Measurements from ENCODE around the gene SFRP2. TPM values are rescaled to one million over a fixed set of nuclear protein-coding genes. Genes with fewer than 3 reads are reported as not detected.

Gene SFRP2
- total RNA-seq, 1 donor, result not detected

DNA sequence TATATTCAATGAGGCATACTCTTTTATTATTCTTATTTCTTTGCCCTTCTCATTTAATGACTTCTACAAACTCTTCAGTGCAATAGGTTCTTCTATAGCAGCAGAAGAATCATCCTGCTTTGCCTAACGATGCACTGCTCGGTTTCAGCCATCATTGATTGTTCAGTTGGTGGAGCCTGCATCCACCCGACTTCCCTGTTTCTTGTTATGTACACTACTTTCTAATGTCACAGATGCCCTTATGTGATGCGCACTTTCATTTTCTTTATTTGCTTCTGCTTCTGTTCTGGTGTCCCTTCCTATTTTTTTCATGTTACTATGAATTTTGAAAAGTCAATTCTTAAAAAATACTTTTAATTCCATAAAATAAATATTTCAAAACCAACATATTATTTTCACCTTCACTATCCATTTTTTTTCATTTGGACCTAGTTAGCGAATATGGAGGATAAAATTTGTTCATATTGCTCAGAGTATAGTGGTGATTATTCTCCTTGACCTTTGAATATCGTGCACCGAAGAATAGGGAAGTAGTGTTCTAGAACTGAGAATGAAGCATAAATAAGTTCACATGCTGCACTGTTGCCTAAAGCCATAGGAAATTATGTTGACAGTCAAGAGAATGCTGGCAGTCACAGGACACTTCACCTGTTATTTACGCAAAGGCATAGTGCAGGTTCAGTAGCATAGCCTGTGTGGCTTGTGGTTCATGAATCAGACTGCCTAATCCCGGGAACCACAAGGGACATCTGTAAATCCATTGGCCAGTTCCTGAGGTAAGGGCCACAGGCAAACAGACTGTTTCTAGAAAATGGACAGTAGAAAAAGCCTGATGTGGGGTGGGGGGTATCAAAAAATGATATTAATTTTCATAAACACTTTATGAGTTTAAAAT, 21.3 kb upstream of the SFRP2 start:
- Histone ChIP-seq H3K9me3 (ENCODE audit: low read depth, low read length) (no peaks in the 10 kb centered on the region), H3K4me3 (ENCODE audit: low read length) (no peak overlapping the region), H3K4me1 (ENCODE audit: insufficient read depth, low read length) (no peaks in the 10 kb centered on the region), H3K27me3 (ENCODE audit: insufficient read depth, low read length) (peaks cover 6% of the 10 kb centered on the region)

DNA sequence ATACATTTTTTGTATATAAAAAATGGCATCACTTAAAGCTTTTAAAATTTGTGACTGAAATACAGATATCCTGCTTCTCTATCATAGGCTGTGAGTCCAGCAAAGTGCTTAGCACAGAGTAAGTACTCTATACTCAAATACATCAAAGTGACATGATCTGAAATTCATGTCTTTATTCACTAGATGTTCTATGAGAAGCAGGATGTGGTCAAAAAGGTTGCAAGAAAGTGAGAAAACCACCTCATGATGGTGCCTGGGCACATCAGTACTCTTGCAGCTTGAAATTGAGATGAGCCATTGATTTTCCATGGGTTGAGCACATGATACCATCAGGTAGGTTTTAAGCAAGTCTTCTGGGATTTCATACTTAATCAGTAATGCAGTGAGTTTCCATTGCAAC, 20.4 kb upstream of the SFRP2 start:
- H3K4me1 ChIP-seq (ENCODE audit: insufficient read depth, low read length), result no peaks in the 10 kb centered on the region
- H3K4me3 ChIP-seq (ENCODE audit: low read length), result no peak overlapping the region
- peaks cover 6% of the 10 kb centered on the region for H3K27me3 ChIP-seq (ENCODE audit: insufficient read depth, low read length)
- H3K9me3 ChIP-seq (ENCODE audit: low read depth, low read length), result no peaks in the 10 kb centered on the region

DNA sequence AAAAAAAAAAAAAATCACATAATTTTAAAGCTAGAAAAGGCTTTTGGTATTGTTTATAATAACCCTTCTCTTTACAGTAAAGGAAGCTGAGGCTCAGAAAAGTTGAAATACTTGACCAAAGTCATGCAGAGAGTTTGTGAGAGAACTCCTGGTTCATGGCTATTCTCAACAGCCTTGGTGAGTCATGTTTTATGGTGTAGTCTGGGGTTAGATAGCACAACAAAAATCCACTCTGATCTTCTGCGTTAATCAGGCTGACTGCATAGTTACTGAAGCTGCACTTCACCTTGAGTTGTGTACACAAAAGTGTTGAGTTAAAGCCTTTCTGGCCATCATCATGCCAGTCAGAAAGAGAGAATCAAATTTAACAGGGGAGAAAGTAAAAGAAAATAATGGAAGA, 19.3 kb upstream of the SFRP2 start:
- H3K4me1 ChIP-seq (ENCODE audit: insufficient read depth, low read length), result no peaks in the 10 kb centered on the region
- H3K4me3 ChIP-seq (ENCODE audit: low read length), result no peak overlapping the region
- peaks cover 6% of the 10 kb centered on the region for H3K27me3 ChIP-seq (ENCODE audit: insufficient read depth, low read length)
- H3K9me3 ChIP-seq (ENCODE audit: low read depth, low read length), result no peaks in the 10 kb centered on the region

DNA sequence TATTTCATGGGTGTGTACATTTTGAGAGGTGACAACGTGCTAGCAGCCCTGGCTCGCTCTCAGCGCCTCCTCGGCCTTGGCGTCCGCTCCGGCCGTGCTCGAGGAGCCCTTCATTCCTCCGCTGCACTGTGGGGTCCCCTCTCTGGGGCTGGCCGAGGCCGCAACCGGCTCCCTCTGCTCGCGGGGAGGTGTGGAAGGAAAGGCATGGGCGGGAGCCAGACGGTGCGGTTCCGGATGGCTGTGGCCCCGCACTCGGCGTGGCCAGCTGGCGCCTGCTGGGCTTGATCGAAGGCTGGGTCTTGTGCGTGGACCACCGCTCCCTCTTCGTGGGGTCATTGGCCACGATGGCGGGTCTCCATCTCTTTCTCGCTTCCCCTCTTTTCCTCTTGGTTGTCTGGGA, 17.2 kb upstream of the SFRP2 start:
- H3K27me3 ChIP-seq (ENCODE audit: insufficient read depth, low read length), result peaks cover 3% of the 10 kb centered on the region
- H3K9me3 ChIP-seq (ENCODE audit: low read depth, low read length), result no peaks in the 10 kb centered on the region
- no peak overlapping the region for H3K4me3 ChIP-seq (ENCODE audit: low read length)
- H3K4me1 ChIP-seq (ENCODE audit: insufficient read depth, low read length), result no peaks in the 10 kb centered on the region

DNA sequence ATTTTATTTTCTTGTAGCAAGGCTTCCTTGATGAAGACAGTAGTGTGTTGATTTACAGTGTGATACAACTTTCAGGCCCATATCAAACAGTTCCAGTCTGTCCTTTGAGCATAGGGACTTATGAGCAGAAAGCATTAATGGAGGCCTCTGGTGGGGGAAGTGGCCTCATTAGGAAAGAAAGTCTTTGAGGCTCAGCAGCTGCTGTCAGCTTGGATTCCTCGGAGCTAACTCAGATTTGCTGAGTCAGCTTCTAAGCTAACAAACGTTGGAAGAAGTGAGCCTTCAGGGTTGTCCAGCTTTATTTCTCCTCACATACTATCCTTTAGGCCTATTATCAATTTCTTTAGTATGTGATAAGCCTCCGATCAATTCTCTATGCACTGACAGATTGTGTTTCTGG, 15.8 kb upstream of the SFRP2 start:
- Histone ChIP-seq H3K4me1 (ENCODE audit: insufficient read depth, low read length) (no peaks in the 10 kb centered on the region), H3K4me3 (ENCODE audit: low read length) (no peak overlapping the region), H3K27me3 (ENCODE audit: insufficient read depth, low read length) (peaks cover 4% of the 10 kb centered on the region), H3K9me3 (ENCODE audit: low read depth, low read length) (no peaks in the 10 kb centered on the region)

DNA sequence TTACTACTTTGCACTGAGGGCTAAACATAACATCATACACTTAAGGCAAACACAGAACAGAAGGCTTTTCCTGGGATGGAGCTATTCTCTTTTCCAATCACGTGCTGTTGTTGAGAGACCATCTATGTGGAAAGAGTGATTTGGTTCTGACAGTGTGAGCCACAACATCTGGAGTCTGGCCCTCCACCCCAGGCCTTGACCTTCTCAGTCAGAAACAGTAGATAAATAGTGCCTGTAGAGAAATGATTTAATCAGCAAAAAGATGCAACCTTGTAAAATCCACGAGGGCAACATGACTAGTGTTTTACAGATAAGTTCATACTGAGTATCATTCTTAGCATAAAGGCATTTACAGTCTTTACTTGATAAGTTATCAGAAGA, 10.8 kb upstream of the SFRP2 start:
- peaks cover 39% of the 10 kb centered on the region for H3K27me3 ChIP-seq (ENCODE audit: insufficient read depth, low read length)
- no peak overlapping the region for H3K4me3 ChIP-seq (ENCODE audit: low read length)
- no peaks in the 10 kb centered on the region for H3K9me3 ChIP-seq (ENCODE audit: low read depth, low read length)
- no peaks in the 10 kb centered on the region for H3K4me1 ChIP-seq (ENCODE audit: insufficient read depth, low read length)

DNA sequence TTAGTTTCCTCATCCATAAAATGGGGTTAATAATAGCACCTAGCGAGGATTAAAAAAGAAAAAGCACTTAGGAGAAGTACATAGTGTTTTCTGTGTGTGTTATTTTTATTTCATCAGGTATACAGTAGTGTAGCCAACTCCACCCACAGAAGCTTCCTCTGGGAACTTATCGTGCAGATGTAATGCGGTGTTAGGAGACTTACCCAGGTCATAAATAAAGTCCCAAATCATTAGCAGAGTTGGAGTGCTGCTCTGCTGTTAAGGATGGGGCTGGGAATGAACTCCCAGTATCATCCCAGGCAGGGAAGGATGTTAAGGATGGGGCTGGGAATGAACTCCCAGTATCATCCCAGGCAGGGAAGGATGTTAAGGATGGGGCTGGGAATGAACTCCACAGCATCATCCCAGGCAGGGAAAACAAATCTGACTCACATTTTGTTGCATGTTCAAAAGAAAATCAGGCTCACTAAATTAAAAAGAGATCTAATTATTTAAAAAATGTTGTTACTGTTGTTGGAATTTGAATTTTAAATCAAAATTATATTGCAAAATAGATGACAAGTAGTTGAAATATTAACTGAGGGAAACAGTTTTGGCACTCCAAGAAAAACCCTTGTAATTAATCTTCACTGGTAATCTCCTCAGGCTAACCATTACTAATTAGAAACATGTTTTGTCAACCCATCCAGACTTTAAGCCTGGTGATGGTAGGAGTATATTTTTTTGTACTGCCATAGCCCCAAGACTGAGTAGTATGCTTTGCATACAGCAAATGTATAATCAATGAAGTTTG, 10.2 kb upstream of the SFRP2 start:
- Histone ChIP-seq H3K27me3 (ENCODE audit: insufficient read depth, low read length) (peaks cover 45% of the 10 kb centered on the region), H3K4me3 (ENCODE audit: low read length) (no peak overlapping the region), H3K9me3 (ENCODE audit: low read depth, low read length) (no peaks in the 10 kb centered on the region), H3K4me1 (ENCODE audit: insufficient read depth, low read length) (no peaks in the 10 kb centered on the region)

DNA sequence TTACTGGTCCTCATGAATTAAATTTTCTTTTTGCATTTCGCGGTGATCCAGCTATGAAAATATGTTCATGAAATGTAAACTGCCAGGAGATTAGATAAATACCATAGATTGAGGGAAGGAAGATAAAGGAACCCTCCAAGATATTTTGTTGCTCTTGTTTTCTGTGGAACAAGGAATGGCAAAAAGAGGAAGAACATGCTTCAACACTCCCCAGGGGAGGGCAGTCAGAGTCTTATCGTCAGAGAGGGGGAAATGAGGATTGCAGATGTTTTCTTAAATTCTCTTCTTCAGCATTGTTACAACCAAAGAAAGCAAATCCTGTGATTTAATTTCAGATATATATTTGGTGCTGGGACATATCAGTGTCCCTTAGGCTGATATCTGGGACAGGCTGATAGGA, 9.5 kb upstream of the SFRP2 start:
- no peaks in the 10 kb centered on the region for H3K9me3 ChIP-seq (ENCODE audit: low read depth, low read length)
- no peaks in the 10 kb centered on the region for H3K4me1 ChIP-seq (ENCODE audit: insufficient read depth, low read length)
- peaks cover 52% of the 10 kb centered on the region for H3K27me3 ChIP-seq (ENCODE audit: insufficient read depth, low read length)
- H3K4me3 ChIP-seq (ENCODE audit: low read length), result no peak overlapping the region

DNA sequence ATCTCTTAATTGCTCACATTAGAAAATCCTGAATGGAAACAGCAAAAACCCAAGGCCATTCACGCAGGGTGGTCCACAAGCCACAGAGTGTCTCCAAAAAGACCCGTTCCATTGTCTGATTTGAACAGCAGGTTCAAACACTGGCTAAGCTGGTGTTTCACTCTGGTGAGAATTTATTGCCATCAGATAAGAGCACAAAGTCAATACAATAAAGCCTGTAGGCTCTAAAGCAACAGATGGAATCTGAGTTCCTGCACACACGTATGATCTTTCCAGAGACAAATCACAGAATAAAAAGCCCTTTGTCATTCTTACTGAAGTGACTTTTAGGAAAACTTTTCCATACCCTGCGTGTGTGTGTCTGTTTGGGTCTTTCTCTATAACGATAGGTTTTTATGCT, 5.1 kb upstream of the SFRP2 start:
- H3K27me3 ChIP-seq (ENCODE audit: insufficient read depth, low read length), result peaks cover 91% of the 10 kb centered on the region
- H3K4me1 ChIP-seq (ENCODE audit: insufficient read depth, low read length), result peaks cover 36% of the 10 kb centered on the region
- H3K4me3 ChIP-seq (ENCODE audit: low read length), result no peak overlapping the region
- no peaks in the 10 kb centered on the region for H3K9me3 ChIP-seq (ENCODE audit: low read depth, low read length)

DNA sequence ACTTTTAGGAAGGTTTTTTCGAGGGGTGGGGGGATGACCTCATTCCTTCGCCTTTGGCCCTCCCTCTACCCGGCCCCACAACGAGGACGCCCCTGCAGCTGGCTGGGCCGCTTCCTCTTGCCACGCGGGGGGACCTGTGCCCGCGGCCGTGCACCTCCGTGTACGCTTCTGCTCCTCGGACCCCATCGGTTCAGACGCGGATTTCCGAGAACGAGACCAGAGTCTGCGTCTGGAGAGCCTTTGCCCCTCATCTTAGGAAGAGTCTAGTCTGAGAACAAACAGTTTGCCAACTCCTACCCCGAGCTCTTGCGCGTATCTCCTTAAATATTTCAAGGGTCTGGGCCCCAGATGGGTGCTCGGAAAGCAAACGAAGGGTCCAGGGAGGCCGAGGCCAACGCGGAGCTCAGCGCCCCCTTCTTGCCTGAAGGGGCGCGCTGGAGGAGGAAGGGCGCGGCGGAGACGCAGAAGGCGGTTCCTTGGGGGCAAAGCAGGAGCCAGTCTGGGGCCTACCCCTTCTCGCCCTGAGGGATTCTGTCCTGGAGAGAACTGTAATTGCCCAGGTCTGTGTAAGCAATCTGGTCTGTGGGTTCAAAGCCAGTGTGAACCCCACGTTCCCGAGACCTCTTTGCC, 3.9 kb upstream of the SFRP2 start:
- peaks cover 96% of the 10 kb centered on the region for H3K27me3 ChIP-seq (ENCODE audit: insufficient read depth, low read length)
- H3K4me1 ChIP-seq (ENCODE audit: insufficient read depth, low read length), result peaks cover 46% of the 10 kb centered on the region
- H3K9me3 ChIP-seq (ENCODE audit: low read depth, low read length), result no peaks in the 10 kb centered on the region
- H3K4me3 ChIP-seq (ENCODE audit: low read length), result no peak overlapping the region

DNA sequence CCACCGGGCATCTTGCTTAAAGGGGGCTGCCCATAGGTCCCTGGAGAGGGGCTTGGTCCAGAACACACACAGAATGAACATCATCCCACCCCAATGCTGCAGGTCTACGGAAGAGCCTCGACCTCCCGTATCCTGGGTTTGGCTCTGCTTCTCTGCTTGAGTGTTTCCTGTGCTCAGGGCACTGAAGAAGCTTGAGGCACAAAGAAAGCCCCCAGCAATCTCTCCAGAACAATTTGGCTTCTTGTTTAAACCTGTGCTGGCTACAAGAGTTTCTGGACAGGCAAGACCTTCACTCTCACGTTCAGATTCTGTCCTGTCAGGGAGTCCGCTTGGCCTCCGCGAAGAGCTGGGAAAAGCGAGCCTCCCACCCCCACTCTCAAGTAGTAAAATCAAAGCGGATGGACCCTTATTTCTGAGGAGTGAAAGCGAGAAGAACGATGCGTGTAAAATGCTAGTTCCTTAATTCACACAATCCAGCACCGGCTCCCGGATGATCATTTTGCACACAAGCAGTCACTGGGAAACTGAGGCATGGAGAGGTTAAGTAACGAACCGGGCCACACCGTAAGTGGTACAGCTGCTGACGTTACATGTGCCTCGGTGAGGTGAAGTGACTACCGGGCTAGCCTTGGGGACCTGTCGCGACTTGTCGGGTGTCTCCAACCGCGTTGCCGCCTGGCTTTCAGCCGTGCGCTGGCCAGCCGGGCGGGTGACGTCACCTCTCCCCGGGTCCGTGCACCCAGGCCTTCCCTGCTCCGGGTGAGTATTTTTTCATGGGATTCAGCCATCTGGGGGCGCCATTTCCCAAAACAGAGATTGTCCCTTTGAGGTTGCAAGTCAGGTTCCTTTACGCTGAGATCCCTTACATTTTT, 3.1 kb upstream of the SFRP2 start:
- H3K27me3 ChIP-seq (ENCODE audit: insufficient read depth, low read length), result peaks cover 96% of the 10 kb centered on the region
- no peaks in the 10 kb centered on the region for H3K9me3 ChIP-seq (ENCODE audit: low read depth, low read length)
- H3K4me1 ChIP-seq (ENCODE audit: insufficient read depth, low read length), result peaks cover 46% of the 10 kb centered on the region
- H3K4me3 ChIP-seq (ENCODE audit: low read length), result no peak overlapping the region

DNA sequence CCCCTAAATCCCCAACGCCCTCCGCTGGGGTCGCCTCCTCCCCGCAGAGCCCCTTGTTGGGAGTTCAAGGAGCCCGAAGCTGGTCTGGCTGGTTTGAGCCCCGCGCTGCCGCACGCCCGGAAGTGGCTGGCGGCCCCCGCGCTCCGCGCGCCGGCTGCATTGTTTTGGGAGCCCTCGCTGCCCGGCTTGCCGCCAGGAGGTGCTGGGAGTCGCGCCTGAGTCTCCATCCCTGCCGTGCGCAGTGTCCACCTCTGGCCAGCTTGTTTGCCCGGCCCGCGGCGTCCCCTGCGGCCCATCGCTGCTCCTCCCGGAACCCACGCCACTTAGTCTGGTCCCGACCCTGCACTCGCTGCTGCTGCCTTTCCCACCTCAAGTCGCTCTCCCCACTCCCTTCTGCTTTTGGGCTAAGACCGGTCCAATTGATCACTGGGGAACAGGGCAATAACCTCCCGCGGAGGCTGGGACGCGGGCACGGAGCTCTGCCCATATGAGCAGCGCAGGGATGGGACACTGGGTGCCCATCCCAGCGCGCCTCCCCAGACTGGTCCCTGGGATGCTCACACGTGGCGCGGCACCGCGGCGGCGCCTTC, 2.2 kb upstream of the SFRP2 start:
- peaks cover 96% of the 10 kb centered on the region for H3K27me3 ChIP-seq (ENCODE audit: insufficient read depth, low read length)
- H3K4me1 ChIP-seq (ENCODE audit: insufficient read depth, low read length), result peaks cover 46% of the 10 kb centered on the region
- no peak overlapping the region for H3K4me3 ChIP-seq (ENCODE audit: low read length)
- no peaks in the 10 kb centered on the region for H3K9me3 ChIP-seq (ENCODE audit: low read depth, low read length)

DNA sequence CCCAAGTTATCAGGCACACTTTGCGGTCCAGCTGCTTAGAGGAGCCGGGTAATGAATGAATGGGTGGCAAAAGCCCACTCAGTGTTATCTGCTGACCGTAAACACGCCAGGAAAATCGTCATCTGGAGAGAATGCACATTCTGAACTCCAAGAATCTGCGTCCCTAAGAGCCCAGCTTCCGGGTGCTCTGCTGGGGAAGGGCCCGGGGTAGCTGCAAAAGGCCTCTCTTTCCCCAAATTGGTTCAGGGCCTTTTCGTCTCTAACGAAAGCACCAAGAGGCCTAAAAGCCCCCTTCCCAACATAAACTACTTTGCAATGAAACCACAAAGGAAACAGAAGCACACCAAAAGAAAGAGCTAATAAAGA, 1.6 kb upstream of the SFRP2 start:
- H3K4me3 ChIP-seq (ENCODE audit: low read length), result no peak overlapping the region
- peaks cover 97% of the 10 kb centered on the region for H3K27me3 ChIP-seq (ENCODE audit: insufficient read depth, low read length)
- H3K9me3 ChIP-seq (ENCODE audit: low read depth, low read length), result no peaks in the 10 kb centered on the region
- H3K4me1 ChIP-seq (ENCODE audit: insufficient read depth, low read length), result peaks cover 46% of the 10 kb centered on the region

DNA sequence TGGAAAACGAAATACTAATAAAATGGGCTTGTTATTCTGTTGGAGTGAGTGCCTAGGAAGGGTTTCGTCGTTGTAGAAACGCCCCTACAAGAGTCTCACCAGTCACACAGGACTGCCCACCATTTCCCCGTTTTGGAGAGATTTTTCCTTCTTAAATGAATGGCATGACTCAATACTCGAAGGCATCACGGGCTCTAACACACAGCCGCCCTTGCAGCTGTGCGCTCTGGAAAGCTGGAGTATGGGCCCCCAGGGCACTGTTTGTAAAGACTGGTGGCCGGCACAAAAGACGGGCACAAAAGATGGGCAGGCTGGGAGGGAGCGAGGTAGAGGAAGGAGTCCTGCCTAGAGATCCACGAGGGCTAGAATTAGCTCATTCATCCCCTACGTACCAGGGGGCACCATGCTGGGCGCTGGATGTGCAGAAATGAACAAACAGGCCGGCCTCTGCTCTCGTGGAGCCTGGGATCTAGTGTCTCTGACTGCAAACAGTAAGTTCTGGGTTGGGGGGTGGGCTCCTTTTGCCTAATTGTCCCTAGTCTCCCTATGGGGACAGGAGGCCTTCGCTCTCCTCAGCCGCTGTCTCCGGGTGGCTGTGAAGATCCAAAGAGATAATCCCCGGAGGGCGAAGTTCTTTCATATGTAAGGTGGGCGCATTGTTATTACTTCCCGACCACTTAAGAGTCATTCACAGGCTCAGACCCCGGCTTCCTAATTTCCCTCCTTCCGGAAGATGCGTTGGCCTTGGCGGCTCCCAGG, 1.0 kb upstream of the SFRP2 start:
- Histone ChIP-seq H3K27me3 (ENCODE audit: insufficient read depth, low read length) (peaks cover 93% of the 10 kb centered on the region), H3K4me1 (ENCODE audit: insufficient read depth, low read length) (peaks cover 46% of the 10 kb centered on the region), H3K4me3 (ENCODE audit: low read length) (no peak overlapping the region), H3K9me3 (ENCODE audit: low read depth, low read length) (no peaks in the 10 kb centered on the region)

Measured in mononuclear cell (primary cell).